Skeletal muscle cell (primary cell): ENCODE measurements around the gene SDSL.

Experiments used
- DNase-seq: peaks from one replicate; pipeline ENCODE4 v3.0.0-alpha.2; 2010; ENCODE audit warnings: low read depth
- H3K4me3 ChIP-seq: 2 replicates; pipeline ENCODE4 v1.5.1; 2011; ENCODE audit warnings: low read depth, mild to moderate bottlenecking, control low read depth, low read length, moderate library complexity

Gene SDSL

GRCh38 chr12:113422030-113422885 is at the start of gene SDSL:
TSS of gene SDSL (plus strand) at chr12:113422380. CDS start at chr12:113427983, 5,603 bp downstream.
- DNase-seq: peak; percentile 64
- H3K4me3 ChIP-seq: peak within 1 kb of the TSS; percentile 71

- no peak overlapping the region for H3K4me3 ChIP-seq
- no peak for DNase-seq
These were observed 48.7 kb upstream of the SDSL start for GRCh38 chr12:113373440-113373839.

DNA sequence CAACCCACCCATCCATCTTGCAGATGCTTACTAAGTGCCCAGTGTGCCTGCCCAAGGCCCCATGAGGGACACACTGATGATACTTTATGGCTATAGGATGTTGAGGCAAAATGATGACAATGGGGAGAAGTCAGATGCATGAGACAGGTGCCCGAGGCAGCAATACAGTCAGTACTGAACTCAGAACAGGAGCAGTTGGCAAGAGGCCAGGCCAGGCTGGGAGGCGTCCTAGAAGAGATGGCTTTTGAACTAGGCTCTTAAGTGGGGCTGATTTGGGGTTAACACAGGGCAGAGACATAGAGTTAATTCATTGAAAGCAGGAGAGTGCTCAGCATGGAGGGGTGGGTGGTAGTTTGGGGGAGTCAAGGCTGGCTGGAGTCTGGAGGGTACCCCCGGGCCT is 48.2 kb upstream of the SDSL start:
- DNase-seq: no peak
- H3K4me3 ChIP-seq: no peak overlapping the region

GRCh38 chr12:113374823-113375428 is 47.3 kb upstream of the SDSL start:
- no peak for DNase-seq
- H3K4me3 ChIP-seq: no peak overlapping the region

- DNase-seq: no peak
- no peak overlapping the region for H3K4me3 ChIP-seq
These were observed 43.9 kb upstream of the SDSL start for GRCh38 chr12:113378291-113378690.

DNA sequence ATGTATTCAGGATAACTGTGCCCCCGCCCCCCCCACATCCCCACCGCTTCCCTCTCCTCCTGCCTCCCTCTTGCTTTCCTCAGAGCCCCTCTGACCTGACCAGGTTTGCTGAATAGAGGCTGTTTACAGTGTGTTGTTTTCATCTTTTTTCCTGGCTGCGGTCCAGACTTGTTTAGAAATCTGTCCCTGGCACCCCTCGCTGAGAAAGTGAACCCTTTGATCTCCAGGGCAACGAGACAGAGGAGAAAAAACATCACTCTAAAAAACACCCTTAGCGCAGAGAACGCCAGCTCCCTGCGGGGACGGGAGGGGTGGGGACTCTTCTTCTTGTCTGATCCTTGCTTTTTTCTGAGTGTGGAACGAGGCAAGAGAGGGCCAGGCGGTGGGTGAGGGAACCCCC is 41.0 kb upstream of the SDSL start:
- no peak overlapping the region for H3K4me3 ChIP-seq
- DNase-seq: no peak

DNA sequence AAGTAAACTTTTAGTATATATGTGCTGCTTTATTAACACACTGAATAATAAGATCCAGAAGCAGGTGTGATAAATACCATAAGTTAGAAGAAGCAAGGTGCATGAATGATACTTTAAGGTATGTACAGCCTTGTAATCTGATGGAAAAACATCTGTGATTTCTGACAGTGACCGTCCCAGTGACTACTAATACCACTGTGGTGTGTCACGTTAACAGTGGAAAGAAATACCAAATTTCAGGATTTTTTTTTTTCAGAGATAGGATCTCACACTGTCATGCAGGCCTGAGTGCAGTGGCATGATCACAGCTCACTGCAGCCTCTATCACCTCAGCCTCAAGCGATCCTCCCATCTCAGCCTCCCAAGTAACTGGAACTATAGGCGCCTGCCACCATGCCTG is 40.0 kb upstream of the SDSL start:
- H3K4me3 ChIP-seq: no peak overlapping the region
- no peak for DNase-seq

DNA sequence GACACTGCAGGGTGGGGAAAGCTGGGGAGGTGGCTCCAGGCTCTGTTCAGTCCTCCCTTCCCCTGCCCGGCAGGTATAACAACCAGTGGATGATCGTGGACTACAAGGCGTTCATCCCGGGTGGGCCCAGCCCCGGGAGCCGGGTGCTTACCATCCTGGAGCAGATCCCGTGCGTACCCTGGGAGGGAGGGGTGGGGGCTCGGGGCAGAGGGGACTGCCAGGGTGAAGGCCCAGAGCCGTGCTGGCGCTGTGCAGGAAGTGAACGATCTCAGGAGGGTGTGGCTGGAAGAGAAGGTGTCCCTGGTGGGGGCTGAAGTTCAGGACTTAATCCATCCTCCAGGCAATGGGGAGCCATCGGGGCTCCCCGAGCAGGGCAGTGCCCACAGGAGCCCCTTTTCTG is 37.4 kb upstream of the SDSL start:
- H3K4me3 ChIP-seq: no peak overlapping the region
- DNase-seq: no peak

DNA sequence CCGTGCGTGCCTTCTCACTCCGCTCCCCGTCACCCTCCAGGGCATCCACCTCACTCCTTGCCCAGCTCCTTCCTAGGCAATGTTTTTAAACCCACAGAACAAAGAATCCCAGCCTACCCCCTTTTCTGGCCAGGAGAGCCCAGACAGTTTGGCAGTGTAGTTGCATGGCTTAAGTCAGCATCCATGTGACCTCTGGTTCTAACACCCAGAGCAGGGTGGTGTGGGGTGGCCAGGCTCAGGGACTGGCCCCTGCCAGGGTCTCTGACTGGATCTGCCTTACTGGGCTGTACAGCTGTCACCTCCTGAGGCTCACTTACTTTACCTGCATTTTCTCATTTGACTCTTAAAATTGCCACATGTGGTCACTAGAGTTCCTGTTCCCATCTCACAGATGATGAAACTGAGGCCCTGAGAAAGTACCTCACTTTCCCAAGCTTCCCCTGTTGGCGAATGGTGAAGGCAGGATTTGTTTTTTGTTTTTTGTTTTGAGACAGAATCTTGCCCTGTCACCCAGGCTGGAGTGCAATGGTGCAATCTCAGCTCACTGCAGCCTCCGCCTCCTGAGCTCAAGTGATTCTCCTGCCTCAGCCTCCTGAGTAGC is 36.8 kb upstream of the SDSL start:
- H3K4me3 ChIP-seq: no peak overlapping the region
- DNase-seq: no peak

DNA sequence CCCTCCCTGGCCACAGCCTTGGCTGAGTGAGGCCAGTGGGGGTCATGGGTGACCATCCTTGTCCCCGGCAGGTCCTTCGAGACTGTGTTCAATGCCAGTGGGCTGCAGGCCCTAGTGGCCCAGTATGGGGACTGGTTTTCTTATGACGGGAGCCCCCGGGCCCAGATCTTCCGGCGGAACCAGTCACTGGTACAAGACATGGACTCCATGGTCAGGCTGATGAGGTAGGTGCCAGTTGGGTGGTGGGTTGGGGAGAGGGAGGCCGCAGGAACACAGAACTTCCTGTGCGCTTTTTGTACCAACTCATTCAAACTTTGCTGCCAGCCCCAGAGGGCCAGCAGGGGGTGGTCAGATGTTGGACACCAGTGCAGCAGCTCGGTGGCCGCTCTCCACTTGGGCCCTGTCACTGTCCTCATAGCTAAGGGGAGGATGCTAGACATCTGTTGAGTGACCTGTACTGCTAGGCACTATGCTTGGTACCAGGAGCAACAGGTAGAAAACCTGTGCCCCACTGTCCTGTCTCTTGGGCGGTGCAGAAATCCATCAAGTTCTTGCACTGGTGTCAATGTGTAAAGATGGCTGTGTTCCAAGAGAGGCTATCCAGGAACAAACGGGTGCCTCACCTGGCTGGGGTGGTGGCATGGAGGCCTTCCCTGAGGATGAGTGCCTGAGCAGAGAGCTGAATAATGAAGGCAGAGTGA is 35.2 kb upstream of the SDSL start:
- no peak overlapping the region for H3K4me3 ChIP-seq

DNA sequence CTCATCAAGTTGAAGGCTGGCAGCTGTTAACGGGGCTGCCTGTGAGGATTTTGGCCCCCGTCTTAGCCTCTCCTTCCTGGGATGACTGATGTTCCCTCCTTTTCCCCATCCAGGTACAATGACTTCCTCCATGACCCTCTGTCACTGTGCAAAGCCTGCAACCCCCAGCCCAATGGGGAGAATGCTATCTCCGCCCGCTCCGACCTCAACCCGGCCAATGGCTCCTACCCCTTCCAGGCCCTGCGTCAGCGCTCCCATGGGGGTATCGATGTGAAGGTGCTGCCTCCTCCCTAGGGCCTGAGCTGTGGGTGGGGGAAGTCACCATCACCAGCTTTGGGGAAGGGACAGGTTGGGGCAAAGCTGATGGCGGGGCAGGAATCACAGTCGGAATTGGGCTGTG is 34.5 kb upstream of the SDSL start:
- DNase-seq: no peak

More for the DNA sequence above, 35.2 kb upstream of the SDSL start:
- DNase-seq: no peak

DNA sequence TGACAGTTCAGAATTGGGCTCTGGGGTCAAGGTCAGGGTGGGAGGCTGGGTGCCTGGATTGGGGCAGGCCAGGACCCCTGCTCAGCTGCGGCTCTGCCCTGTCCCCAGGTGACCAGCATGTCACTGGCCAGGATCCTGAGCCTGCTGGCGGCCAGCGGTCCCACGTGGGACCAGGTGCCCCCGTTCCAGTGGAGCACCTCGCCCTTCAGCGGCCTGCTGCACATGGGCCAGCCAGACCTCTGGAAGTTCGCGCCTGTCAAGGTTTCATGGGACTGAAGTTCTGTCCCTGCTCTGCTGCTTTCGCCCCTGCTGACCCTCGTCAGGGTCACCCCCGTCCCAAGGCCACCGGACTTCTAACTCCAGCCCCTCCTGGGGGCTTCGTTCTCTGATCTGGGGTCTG is 33.8 kb upstream of the SDSL start:
- H3K4me3 ChIP-seq: no peak overlapping the region
- no peak for DNase-seq

More for the DNA sequence above, 34.5 kb upstream of the SDSL start:
- H3K4me3 ChIP-seq: no peak overlapping the region

- DNase-seq: no peak
- no peak overlapping the region for H3K4me3 ChIP-seq
These were observed 31.8 kb upstream of the SDSL start for GRCh38 chr12:113390064-113391043.

- DNase-seq: no peak
- no peak overlapping the region for H3K4me3 ChIP-seq
These were observed 31.0 kb upstream of the SDSL start for GRCh38 chr12:113391145-113391544.

- no peak for DNase-seq
- H3K4me3 ChIP-seq: no peak overlapping the region
These were observed 30.4 kb upstream of the SDSL start for GRCh38 chr12:113391650-113392337.

DNA sequence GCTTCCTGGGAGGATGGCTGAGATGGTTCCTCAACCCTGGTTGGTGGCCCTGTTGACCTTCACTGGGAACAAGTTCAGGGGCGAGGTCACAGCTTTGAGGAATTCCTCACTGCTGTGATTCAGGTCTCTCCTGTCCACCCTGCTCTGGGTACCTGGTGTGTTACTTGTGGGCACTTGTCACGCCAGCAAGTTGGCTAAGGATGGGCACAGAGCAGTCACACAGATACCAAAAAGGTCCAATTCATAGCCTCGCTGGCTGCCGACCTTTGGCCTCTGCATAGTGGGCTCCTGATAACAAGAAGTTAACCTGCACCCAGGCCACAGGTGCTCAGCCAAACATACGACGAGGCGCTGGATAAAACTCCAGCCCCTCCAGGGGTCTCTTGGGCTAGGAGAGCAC is 29.7 kb upstream of the SDSL start:
- DNase-seq: no peak
- H3K4me3 ChIP-seq: no peak overlapping the region

DNA sequence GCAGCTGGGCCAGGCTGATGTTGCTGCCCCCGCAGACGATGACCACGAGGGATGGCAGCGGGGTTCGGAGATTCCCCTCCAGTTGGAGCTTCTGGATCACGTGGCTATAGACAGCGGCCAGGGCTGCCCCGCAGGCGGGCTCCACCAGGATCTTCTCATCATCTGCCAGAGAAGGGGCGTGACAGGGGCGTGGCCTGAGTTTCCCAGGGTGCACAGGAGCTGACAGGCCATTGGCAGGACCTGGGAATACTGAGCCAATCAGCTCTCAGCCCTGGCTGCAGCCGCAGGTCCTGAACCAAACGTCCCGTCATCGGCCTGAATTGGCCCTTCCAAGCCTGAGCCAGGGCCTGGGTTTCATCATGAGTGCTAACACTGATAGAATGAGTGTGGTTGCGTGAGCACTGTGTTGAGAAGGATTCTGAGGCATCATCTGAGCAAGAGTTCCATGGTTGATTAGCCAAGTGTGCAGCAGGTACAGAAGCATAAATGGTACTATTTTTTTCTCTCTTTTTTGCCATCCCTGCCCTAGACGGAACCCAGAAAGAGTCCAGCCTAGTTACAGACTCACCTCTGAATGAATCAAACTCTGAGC is 29.1 kb upstream of the SDSL start:
- DNase-seq: no peak
- no peak overlapping the region for H3K4me3 ChIP-seq

GRCh38 chr12:113393749-113394148 is 28.4 kb upstream of the SDSL start:
- no peak for DNase-seq

More at GRCh38 chr12:113393749-113394148, 28.4 kb upstream of the SDSL start:
- H3K4me3 ChIP-seq: no peak overlapping the region
